Activated CD8-positive, alpha-beta memory T cell treated with anti-CD3 and anti-CD28 coated beads for 36 hours (primary cell): ENCODE measurements around the gene TEKT2. TPM values are rescaled to one million over a fixed set of nuclear protein-coding genes. Genes with fewer than 3 reads are reported as not detected.

ENCODE experiments used
- CTCF ChIA-PET: fragments of 350-600 bp; sonication (Branson Sonifier 250); formaldehyde crosslinking; loops from one replicate; lab custom pipeline; 2021; ENCODE audit warnings: antibody characterized with exemption; lab: Charles Lee
- POLR2A ChIA-PET: fragments of 350-600 bp; sonication (Branson Sonifier 250); formaldehyde crosslinking; loops from one replicate; lab custom pipeline; 2021; ENCODE audit warnings: antibody characterized with exemption; lab: Charles Lee
- total RNA-seq, 2 experiments: library from RNA; stranded (reverse); gene quantifications; one replicate each; pipeline ENCODE4 v1.2.3, GENCODE V29; 2021

TEKT2 gene
- total RNA-seq, 2 experiments from 2014 or later, result not detected

DNA sequence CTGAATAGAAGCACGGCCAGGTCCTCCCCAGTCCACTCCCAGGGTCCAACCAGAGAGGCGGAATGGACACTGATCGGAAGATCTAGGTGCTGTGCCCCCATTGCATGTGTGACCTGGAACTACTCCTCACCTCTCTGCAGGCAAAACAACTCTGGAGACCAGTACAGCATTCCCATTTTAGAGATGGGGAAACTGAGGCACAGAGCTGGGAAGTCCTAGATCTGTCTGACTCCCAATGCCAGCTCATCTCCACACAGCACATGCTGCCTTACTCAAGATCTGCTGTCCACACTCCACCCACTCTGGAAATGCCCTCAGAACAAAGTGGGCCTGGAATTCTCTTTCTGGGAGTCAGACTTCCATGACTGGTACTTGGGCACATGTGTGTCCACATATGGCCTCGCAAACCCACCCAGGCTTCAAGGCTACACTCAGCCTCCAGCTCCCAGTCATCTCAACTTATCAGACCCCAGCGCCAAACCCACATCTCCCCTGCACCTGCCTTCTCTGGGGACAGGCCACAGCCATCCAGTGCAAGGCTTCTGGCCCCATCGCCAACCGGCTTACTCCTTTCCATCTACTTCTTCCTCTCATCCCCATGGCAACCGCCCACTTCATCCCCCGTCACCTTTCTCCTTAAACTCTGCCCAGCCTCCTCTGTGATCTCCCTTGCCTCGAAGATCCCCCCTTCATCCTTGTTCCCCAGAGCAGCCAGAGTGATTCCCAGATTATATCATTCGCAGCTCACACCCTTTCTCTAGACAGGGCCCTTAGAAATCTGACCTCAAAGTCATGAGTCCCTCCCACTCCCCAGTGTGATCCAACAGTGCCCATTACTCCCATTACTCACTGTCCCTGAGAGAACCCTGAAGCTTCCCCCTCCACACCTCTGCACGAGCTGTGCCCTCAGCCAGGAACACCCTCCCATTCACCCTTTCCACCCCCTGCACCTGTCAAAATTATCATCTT lies 38.5 kb downstream of the TEKT2 start:
- CTCF ChIA-PET, result interaction anchor here (0.6 kb wide), 1 partner anchor 403 kb away, joined by 4 read pairs; no protein-coding TSS in a partner anchor
- POLR2A ChIA-PET, result no interaction called here

DNA sequence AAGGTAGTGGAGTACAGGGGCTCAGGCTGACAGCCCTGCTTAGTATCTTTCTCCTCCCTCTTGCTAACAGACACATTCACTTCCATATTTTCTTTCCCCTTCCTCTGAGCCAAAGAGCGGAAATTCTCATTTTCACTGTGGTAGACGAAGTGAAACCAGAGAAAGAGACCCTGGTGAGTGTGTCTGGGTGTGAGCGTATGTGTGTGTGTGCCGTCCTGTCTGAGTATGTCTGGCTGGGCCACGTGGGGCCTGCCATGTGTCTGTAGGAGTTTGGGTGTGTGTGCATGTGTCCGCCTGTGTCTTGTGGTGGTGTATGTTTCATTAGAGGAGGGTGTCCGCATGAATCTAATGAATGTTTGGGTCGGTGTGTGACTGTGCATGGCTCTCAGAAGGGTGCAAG lies 39.5 kb downstream of the TEKT2 start:
- POLR2A ChIA-PET, result no interaction called here
- CTCF ChIA-PET, result no interaction called here

DNA sequence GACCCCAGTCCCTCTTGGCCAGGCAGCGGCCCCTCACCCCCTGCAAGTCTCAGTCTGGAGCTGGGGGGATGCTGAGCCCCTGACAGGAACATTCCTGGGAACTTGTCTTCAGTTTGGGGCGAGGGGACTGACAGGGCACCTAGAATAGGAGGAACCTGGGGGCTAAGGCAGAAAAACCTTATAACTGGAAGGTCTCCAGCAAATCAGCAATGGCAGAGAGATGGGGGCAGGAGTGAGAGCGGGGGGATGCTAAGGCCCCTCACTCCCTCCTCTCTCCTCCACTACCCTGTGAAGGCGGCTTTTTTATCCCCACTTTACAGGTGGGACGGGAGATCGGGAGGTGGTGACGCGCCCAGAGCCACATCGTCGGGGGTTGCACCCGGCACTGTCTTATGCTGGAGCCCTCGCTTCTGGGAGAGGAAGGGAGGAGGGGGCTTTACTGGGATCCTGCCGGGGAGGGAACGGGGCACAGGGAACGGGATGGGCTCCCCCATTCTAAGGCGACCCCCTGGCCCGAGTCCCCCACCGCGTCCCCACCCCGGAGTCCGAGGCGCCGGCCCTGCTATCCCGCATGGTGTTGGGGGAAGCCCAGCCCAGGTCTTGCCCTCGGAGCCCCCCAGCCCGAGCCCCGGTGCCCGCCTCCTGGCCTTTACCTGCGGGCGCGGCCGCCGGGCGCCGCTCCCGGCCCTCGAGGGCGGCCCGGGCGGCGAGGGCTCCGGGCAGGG lies 40.7 kb downstream of the TEKT2 start:
- CTCF ChIA-PET, result no interaction called here
- POLR2A ChIA-PET, result no interaction called here

DNA sequence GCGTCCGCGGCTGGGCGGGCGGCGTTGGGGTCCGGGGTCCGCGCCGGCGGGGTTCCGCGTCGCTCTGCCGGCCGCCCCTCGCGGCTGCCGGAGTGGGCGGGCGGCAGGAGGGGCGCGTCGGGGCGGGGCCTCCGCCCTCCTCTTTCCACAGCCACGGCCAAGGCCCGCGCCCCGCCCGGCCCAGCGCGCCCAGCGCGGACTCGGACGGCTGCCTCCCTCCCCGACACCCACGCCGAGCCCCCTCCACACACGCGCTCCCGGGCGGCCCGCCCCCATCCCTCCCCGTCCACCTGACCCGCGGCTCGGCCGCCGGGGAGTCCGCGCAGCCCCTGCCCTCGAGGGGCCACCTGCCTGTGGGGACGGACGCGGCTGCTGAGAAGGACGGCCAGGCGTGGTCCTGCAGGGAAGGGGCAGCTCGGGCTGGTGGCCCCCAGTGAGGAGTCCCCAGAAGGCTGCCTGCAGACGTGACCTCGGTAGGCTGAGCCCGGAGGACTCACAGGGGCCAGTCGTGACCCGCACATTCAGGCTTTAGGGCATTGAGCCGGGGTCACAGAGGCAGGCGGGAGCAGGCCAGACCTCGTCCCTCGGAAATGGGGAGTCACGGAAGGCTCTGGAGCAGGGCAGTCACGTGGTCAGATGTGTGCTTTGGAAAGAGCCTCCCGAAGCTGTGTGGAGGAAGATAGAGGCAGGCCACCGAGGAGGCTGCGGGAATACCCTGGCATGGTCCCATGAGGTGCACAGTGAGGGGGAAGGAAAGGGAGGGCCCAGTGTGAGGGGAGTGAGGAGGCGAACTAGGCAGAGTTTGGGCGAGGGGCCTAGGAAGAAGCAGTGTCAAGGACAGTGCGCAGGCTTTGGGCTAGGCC lies 41.5 kb downstream of the TEKT2 start, which contains the start of gene COL8A2:
TSS of gene COL8A2 (minus strand) at position 94 of the 863 bp plus-strand sequence. CDS start 24,980 bp downstream, outside the sequence.
- CTCF ChIA-PET, result no interaction called here
- POLR2A ChIA-PET, result no interaction called here

DNA sequence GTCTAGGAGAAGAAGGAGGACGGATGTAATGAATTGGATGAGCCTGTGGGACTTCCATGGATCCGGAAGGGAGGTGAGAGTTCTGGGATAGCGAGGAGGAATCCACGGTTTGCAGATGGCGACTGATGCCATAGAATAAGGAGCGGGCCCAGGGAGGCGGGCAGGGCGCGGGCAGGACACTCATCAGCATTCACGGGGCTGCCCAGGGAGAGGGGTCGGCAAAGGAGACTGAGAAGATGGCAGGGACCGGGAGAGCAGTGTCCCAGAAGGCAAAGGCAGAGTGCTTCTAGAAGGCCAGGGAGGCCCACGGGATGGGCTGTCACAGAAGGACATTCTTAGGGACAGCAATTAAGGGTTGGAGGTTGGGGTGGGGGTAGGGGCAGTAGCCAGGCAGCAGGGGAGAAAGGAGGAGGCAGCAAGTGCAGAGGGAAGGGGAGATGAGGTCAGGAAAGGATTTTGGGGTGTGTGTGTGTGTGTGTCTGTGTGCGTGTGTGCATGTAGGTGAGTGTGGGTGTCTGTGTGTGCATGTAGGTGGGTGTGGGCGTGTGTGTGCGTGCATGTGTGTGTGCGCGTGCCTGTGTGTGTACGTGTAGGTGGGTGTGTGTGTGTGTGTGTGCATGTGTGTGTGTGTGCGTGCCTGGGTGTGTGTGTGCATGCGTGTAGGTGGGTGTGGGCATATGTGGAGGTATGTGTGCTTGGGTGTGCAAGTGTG lies 42.3 kb downstream of the TEKT2 start:
- ChIA-PET POLR2A (no interaction called here), CTCF (no interaction called here)

DNA sequence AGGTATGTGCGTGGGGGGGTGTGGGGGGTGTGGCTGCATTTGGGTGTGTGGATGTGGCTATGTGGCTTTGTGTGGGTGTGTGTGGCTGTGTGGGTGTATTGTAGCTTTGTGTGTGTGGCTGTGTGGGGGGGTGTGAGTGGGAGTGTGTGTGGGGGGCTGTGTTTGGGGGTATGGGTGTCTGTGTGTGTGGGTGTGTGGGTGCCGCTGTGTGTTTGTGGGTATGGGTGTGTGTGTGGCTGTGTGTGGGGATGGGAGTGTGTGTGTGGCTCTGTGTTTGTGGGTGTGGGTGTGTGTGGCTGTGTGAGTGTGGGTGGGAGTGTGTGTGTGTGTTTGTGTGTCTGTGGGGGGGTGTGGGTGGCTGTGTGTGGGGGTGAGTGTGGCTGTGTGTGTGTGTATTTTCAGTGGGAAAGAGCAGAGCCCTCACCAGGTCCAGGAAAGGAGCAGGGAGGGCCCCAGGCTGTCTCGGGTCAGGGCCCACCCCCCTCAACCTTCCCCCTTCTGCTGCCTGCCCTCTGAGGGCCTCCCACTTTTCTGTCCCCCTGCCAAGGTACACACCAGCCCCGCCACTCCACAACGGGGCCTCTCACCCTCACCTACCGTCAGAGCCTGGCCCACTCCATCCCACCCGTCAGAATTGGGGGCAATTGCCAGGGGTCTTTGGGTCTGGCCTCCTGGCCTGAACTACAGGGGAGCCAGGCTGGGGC lies 43.1 kb downstream of the TEKT2 start:
- ChIA-PET CTCF (no interaction called here), POLR2A (interaction anchor here (0.6 kb wide), 1 partner anchor 9 kb away, joined by 7 read pairs; no protein-coding TSS in a partner anchor)

DNA sequence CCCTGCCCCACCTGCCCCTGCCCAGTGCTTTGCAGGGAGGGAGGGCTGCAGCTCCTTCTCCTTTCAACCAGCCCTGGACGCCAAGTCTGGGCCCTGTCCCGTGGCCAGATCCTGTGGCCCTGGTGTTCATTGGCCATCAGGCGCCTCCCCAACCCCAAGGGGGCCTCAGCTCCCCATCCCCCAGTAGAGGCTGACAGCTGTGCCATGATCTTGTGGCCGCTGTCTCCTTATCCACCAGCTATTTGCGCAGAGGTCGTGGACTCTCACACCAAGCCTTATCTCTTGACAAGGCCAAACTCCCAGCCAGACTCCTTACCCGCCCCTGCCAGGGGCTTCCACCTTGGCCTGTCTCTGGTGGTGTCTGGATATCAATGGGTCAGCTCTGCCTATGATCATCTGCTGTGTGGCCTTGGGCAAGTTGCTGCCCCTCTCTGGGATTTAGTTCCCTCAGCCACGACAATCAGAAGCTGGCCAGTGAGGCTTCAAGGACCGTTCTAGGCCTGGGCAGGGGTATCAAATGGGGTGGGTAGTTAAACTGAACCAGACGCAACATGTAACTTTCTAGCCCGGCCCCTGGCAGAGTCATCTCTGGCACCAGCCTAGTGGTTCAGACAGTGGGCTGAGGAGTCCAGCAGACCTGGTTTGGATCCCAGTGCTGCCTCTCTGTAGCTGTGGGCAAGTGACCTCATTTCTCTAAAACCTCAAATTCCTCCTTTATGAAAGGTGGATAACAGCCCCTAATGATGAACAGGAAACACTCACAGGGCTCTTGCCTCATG lies 44.4 kb downstream of the TEKT2 start:
- ChIA-PET CTCF (interaction anchor here (0.7 to 0.8 kb wide), 3 partner anchors 18 to 60 kb away, joined by 3 read pairs; no protein-coding TSS in a partner anchor), POLR2A (no interaction called here)

DNA sequence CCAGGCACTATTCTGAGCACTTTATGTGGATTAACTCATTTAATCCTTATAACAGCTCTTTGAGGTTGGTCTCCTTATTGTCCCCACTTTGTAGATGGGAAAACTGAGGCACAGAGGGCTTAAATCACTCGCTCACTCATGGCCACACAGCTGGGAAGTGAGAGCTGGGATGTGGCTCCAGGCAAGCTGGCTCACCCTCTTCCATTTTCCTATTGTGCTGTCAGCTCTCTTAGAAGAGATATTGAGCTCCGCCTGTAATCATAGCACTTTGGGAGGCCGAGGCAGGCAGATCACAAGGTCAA lies 45.0 kb downstream of the TEKT2 start:
- POLR2A ChIA-PET, result no interaction called here
- CTCF ChIA-PET, result interaction anchor here (0.7 to 0.8 kb wide), 3 partner anchors 17 to 59 kb away, joined by 3 read pairs; no protein-coding TSS in a partner anchor

DNA sequence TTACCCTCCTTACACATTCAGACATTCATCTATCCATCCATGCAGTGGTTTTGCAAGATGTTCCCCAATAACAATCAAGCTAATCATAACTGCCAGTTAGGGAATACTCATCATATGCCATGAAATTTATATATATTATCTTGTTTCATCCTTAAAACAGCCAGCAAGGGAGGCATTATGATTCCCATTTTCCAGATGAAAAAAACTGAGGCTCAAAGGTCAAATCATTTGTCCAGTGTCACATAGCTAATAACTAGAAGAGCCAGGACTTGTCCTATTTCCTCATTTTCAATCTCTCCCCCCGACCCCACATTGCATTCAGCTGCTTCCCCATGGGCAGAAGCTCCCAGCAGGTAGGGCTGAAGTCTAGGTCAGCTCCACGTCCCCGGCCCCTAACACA lies 48.1 kb downstream of the TEKT2 start:
- ChIA-PET CTCF (interaction anchor here (3.9 kb wide), 1 partner anchor 31 kb away, joined by 42 read pairs; no protein-coding TSS in a partner anchor), POLR2A (no interaction called here)

DNA sequence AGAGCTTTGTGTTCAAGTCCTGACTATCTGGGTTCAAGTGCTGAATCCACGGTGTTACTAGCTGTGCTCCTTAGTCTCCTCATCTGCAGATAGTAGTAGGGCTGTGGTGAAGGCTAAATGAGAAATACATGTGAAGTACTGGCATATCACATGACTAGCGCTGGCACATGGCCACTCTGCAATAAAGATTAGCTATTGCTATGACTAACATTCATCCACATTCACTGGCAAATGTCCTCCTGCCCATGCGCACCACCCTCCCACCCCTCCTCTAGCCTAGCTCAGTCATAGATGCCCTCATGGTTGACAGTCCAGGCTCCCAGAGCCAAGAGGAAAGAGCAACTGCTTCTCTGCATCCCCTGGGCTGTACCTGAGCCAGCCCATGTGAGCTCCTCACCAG lies 49.6 kb downstream of the TEKT2 start:
- POLR2A ChIA-PET, result no interaction called here

DNA sequence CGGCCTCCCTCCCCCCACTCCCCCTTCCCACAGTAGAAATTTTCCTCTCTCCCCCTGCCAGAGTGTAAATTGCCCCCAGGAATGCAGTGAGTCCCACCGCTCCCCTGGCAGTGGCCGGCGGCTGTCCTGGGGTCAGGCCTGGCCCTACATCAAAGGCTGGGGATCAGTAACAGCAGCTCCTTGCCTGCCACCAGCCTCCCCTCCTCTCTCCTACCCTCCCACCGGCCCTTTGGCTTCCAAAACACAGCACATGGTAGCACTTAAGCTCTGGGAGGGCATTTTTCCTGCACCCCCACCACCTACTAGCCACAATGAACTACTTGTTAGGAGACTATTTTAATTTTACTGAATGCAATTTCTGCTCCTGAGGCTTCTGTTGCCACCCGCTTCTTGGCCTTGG lies 50.1 kb downstream of the TEKT2 start:
- CTCF ChIA-PET, result interaction anchor here (0.6 to 3.9 kb wide), 14 partner anchors 13 to 170 kb away, joined by 3 to 42 read pairs (median 4); partner anchors contain the start of gene TRAPPC3
- POLR2A ChIA-PET, result no interaction called here

More for the DNA sequence above, 49.6 kb downstream of the TEKT2 start:
- CTCF ChIA-PET, result interaction anchor here (0.9 to 3.9 kb wide), 6 partner anchors 14 to 40 kb away, joined by 3 to 42 read pairs (median 12); partner anchors contain the start of gene TRAPPC3

DNA sequence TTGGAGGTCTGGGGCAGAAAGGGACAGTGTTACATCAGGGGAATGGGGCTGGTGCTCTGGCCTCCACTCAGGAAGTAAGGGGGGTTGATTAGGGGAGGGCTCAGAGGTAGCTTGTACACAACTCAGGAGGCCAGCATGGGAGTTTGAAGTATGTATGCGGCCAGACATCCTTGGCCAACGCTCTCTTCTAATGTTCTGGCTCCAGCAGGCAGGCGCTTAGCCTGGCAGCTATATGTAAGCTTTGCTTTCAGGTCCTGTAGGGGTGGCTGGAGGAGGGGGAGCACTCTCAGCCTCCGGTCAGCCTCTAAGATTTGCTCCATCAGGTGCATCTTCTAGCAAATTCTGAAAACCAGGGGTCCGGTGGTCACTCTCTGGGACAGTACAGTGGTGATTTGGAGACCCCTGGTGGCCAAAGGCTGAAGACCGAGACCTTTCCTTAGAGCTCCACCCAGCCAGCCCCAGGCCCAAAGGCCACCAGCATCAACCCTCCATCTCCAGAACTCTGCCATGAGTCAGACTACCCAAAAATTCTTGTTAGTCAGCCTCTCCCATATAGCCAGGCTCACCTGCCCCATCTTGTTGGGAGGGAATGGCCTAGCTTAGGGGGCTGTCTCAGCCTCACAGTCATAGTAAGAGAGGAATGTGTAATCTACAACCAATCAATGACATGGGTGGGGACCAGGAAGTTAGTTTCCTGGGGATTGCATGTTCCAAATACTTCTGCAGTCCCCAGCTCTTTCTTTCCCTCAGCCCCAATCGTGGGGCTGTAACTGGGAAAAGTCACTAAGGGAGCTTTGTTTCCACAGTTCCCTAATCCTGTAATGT lies 50.8 kb downstream of the TEKT2 start:
- CTCF ChIA-PET, result interaction anchor here (0.6 to 3.9 kb wide), 20 partner anchors 12 to 169 kb away, joined by 3 to 42 read pairs (median 4); partner anchors contain the start of genes TEKT2 and TRAPPC3
- POLR2A ChIA-PET, result no interaction called here

DNA sequence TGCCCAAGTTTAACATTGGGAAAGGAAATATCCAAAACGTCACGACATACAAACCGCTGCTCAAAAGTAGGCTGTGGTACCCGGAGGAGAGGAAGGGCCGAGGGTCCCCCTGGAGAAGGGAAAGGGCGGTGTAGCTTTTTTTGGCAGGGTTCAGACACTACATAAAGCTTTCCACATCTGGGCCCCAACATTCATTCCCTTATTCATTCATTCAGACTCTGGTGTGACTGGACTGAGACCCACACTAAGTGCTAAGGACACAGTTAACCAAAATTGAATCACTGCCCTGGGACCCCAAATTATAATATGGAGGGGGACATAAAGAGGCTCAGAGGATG lies 51.4 kb downstream of the TEKT2 start:
- POLR2A ChIA-PET, result no interaction called here
- CTCF ChIA-PET, result interaction anchor here (0.6 to 3.9 kb wide), 17 partner anchors 12 to 174 kb away, joined by 3 to 42 read pairs (median 5); partner anchors contain the start of genes TEKT2 and TRAPPC3

DNA sequence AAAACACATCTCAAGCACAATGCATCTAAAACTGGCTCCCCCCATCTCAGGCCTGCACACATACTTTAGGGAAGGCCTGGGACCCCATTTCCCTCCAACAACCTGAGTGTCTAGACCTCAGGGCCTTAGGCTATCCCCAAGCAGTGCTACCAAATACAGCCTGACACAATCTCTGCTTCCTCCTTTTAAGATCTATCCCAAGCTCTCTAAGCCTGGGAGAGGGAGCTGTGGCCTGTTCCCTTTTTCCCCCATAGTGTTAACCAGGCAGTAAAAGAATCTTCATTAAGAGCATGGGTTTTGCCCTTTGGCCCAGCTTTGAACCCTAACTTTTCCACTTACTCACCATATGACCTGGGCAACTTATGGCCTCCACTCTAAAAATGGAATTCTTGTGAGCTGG lies 51.9 kb downstream of the TEKT2 start:
- ChIA-PET CTCF (interaction anchor here (0.5 to 3.9 kb wide), 9 partner anchors 14 to 287 kb away, joined by 3 to 42 read pairs (median 10); partner anchors contain the start of genes TEKT2 and TRAPPC3), POLR2A (no interaction called here)

DNA sequence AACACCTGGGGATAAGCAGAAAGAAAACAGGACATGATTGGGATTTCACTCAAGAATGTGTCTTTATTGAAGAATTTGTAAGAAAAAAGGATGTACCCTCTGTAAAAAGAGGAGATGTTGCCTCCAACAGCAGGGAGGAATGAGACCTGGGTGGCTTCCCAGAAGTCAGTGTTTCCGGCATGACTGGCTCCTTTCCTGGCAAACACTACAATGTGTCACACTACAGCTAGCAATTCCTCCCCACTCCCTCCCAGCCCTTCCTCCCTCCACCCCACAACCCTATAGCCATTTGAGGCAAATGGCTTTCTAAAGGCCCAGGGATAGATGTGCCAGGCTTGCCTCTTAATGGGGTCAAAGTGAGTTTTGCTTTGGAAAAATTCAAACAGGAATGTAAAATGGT lies 52.6 kb downstream of the TEKT2 start:
- ChIA-PET POLR2A (no interaction called here), CTCF (interaction anchor here (0.6 kb wide), 1 partner anchor 111 kb away, joined by 3 read pairs; no protein-coding TSS in a partner anchor)

DNA sequence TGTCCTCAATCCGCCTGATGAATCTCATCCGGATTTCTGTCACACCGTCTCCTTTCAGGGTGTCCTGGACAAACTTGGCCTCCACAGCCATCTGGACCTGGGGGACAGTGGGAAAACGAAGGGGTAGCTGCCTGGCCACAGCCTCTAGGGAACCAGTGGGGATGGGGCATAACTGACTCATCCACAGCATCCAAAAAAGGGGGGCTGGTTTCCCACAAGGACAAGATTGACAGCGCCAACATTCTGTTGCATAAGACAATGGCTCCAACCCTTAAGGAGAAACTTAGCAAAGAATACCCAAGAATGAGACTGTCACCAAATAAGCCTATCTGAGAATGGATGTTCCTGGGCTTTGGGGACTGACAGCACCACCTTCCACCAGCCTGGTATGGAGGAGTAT lies 53.3 kb downstream of the TEKT2 start:
- ChIA-PET POLR2A (no interaction called here), CTCF (no interaction called here)
